ENCODE results near the gene PARP11. TPM values are rescaled to one million over a fixed set of nuclear protein-coding genes. Genes with fewer than 3 reads are reported as not detected.
"Not testable (repeated sequence)": the region's sequence is repeated elsewhere in the genome, so short reads cannot be mapped to it uniquely, and the experiment has no call there.

Gene PARP11
- total RNA-seq, 3 donors from 2014 or later (not counting 1 experiment from before 2014, with no cell fraction given) = 18.8 to 27.3 (median 24.7) TPM

GRCh38 chr12:3842517-3842916 is 30.7 kb downstream of the PARP11 start:
- H3K9me3 Mint-ChIP-seq = peaks cover 0 to 3% of the 10 kb centered on the region in 2 donors
- WGBS (ENCODE audit: insufficient coverage) = 94% methylated on average over 4 of the region's 5 CpGs

GRCh38 chr12:3841783-3842182 is 31.4 kb downstream of the PARP11 start:
- no peak overlapping the region for H3K4me3 Mint-ChIP-seq
- H3K27ac ChIP-seq (ENCODE audit: low read length) = no peak overlapping the region
- H3K4me1 Mint-ChIP-seq = peaks cover 34 to 49% of the 10 kb centered on the region in 2 donors
- DNase-seq (no peak), ATAC-seq (no peak)
- intact Hi-C loops (cut with micrococcal nuclease) = no loop called here
- no peaks in the 10 kb centered on the region for H3K4me1 ChIP-seq (ENCODE audit: control insufficient read depth, insufficient read depth, low read length)
- no peaks in the 10 kb centered on the region for H3K27me3 ChIP-seq (ENCODE audit: control insufficient read depth, insufficient read depth, low read length)
- H3K27me3 Mint-ChIP-seq (ENCODE audit: low read depth in 2 of 2) = peaks cover 4 to 7% of the 10 kb centered on the region in 2 donors
- 96% methylated on average over 3 of the region's 3 CpGs for WGBS (ENCODE audit: insufficient coverage)
- no peak for TF ChIP-seq CTCF (IDR thresholded peaks at IDR 0.05)
- H3K36me3 ChIP-seq (ENCODE audit: control insufficient read depth, insufficient read depth, low read length) = no peaks in the 10 kb centered on the region
- H3K9me3 Mint-ChIP-seq = no peaks in the 10 kb centered on the region
- H3K36me3 Mint-ChIP-seq = no peaks in the 10 kb centered on the region
- peak overlapping the region in 1 of 2 donors; percentile 2 for H3K27ac Mint-ChIP-seq
- no peaks in the 10 kb centered on the region for H3K9me3 ChIP-seq (ENCODE audit: control insufficient read depth, insufficient read depth, low read length)
- H3K4me3 ChIP-seq (ENCODE audit: low read length) = no peak overlapping the region

More at GRCh38 chr12:3842517-3842916, 30.7 kb downstream of the PARP11 start:
- no peaks in the 10 kb centered on the region for H3K4me1 ChIP-seq (ENCODE audit: control insufficient read depth, insufficient read depth, low read length)
- no peak for ATAC-seq
- H3K36me3 Mint-ChIP-seq = peaks cover 6% of the 10 kb centered on the region
- H3K9me3 ChIP-seq (ENCODE audit: control insufficient read depth, insufficient read depth, low read length) = no peaks in the 10 kb centered on the region
- peaks cover under 1 to 4% of the 10 kb centered on the region in 2 donors for H3K27me3 Mint-ChIP-seq (ENCODE audit: low read depth in 2 of 2)
- intact Hi-C loops (cut with micrococcal nuclease) = no loop called here
- H3K4me3 ChIP-seq (ENCODE audit: low read length) = no peak overlapping the region
- H3K4me1 Mint-ChIP-seq = peaks cover 27 to 49% of the 10 kb centered on the region in 2 donors
- H3K27ac ChIP-seq (ENCODE audit: low read length) = no peak overlapping the region
- H3K27ac Mint-ChIP-seq = peak overlapping the region in 1 of 2 donors; percentile 2
- TF ChIP-seq CTCF (IDR thresholded peaks at IDR 0.05) = no peak
- no peak overlapping the region for H3K4me3 Mint-ChIP-seq
- no peak for DNase-seq
- no peaks in the 10 kb centered on the region for H3K36me3 ChIP-seq (ENCODE audit: control insufficient read depth, insufficient read depth, low read length)
- H3K27me3 ChIP-seq (ENCODE audit: control insufficient read depth, insufficient read depth, low read length) = no peaks in the 10 kb centered on the region

GRCh38 chr12:3840833-3841232 is 32.4 kb downstream of the PARP11 start:
- H3K4me1 Mint-ChIP-seq = peaks cover 44 to 59% of the 10 kb centered on the region in 2 donors
- H3K36me3 Mint-ChIP-seq; H3K27me3 ChIP-seq (ENCODE audit: control insufficient read depth, insufficient read depth, low read length); intact Hi-C loops (cut with micrococcal nuclease); H3K4me3 ChIP-seq (ENCODE audit: low read length); H3K27me3 Mint-ChIP-seq (ENCODE audit: low read depth in 2 of 2); H3K9me3 Mint-ChIP-seq; DNase-seq; H3K4me1 ChIP-seq (ENCODE audit: control insufficient read depth, insufficient read depth, low read length); H3K36me3 ChIP-seq (ENCODE audit: control insufficient read depth, insufficient read depth, low read length); H3K27ac ChIP-seq (ENCODE audit: low read length); H3K4me3 Mint-ChIP-seq; H3K27ac Mint-ChIP-seq; ATAC-seq; H3K9me3 ChIP-seq (ENCODE audit: control insufficient read depth, insufficient read depth, low read length): not testable (repeated sequence)
- 44% methylated on average over 2 of the region's 2 CpGs for WGBS (ENCODE audit: insufficient coverage)

GRCh38 chr12:3839745-3840144 is 33.5 kb downstream of the PARP11 start:
- H3K27ac ChIP-seq (ENCODE audit: low read length); H3K27me3 ChIP-seq (ENCODE audit: control insufficient read depth, insufficient read depth, low read length); H3K36me3 ChIP-seq (ENCODE audit: control insufficient read depth, insufficient read depth, low read length); H3K9me3 Mint-ChIP-seq; ATAC-seq; H3K27ac Mint-ChIP-seq; H3K27me3 Mint-ChIP-seq (ENCODE audit: low read depth in 2 of 2); intact Hi-C loops (cut with micrococcal nuclease); H3K4me1 ChIP-seq (ENCODE audit: control insufficient read depth, insufficient read depth, low read length); H3K9me3 ChIP-seq (ENCODE audit: control insufficient read depth, insufficient read depth, low read length); DNase-seq; H3K36me3 Mint-ChIP-seq; H3K4me3 ChIP-seq (ENCODE audit: low read length): not testable (repeated sequence)
- Mint-ChIP-seq H3K4me3 (peak overlapping the region; percentile 47), H3K4me1 (peaks cover 54 to 70% of the 10 kb centered on the region in 2 donors)
- 94% methylated on average over 4 of the region's 4 CpGs for WGBS (ENCODE audit: insufficient coverage)

GRCh38 chr12:3838701-3839548 is 34.3 kb downstream of the PARP11 start:
- H3K9me3 ChIP-seq (ENCODE audit: control insufficient read depth, insufficient read depth, low read length); H3K36me3 Mint-ChIP-seq; H3K4me3 ChIP-seq (ENCODE audit: low read length); H3K9me3 Mint-ChIP-seq; intact Hi-C loops (cut with micrococcal nuclease); H3K27me3 ChIP-seq (ENCODE audit: control insufficient read depth, insufficient read depth, low read length); H3K4me1 ChIP-seq (ENCODE audit: control insufficient read depth, insufficient read depth, low read length); H3K27me3 Mint-ChIP-seq (ENCODE audit: low read depth in 2 of 2); H3K27ac ChIP-seq (ENCODE audit: low read length); H3K36me3 ChIP-seq (ENCODE audit: control insufficient read depth, insufficient read depth, low read length): not testable (repeated sequence)
- 66% methylated on average over 98 of the region's 98 CpGs for WGBS (ENCODE audit: insufficient coverage)
- peak in 1 of 2 donors; percentile 38 for DNase-seq
- H3K27ac Mint-ChIP-seq = peak overlapping the region in 1 of 2 donors; percentile 68
- H3K4me1 Mint-ChIP-seq = peaks cover 56 to 72% of the 10 kb centered on the region in 2 donors
- peak; percentile 55 to 76 (median 71) for ATAC-seq
- peak overlapping the region; percentile 82 for H3K4me3 Mint-ChIP-seq
